ENCODE measurements around the gene AGMO.

AGMO gene

DNA sequence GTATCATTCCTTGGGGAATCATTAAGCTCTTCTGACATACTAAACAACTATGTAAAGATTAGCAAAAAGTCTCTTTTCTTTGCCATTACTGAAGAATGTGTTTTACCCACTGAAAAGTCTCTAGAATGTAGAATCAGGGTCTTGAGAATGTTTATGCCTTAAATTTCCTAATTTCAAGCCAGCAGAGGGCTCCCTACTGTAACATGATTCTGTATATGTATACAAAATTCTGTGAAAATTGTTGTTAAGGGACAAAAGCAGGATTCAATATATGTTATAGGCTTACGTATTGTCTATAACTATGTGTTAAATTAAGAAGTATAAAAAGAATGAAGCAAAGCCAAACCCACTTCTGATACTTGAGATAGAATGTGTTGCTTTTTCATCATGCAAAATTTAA lies 362.3 kb downstream of the AGMO start:
- TF ChIP-seq ZFX (IDR thresholded peaks at IDR 0.05), result no peak
- peak; percentile 63 for TF ChIP-seq CTCF (conservative IDR thresholded peaks at IDR 0.05)
- no peak overlapping the region for H3K27ac ChIP-seq

GRCh38 chr7:15197042-15197977 lies 364.5 kb downstream of the AGMO start:
- TF ChIP-seq CTCF (conservative IDR thresholded peaks at IDR 0.05) (no peak), ZFX (IDR thresholded peaks at IDR 0.05) (no peak)
- H3K27ac ChIP-seq, result no peak overlapping the region

- H3K27ac ChIP-seq, result no peak overlapping the region
- no peak for TF ChIP-seq ZFX (IDR thresholded peaks at IDR 0.05)
- TF ChIP-seq CTCF (conservative IDR thresholded peaks at IDR 0.05), result no peak
Observed at GRCh38 chr7:15178065-15178464, 383.8 kb downstream of the AGMO start.

DNA sequence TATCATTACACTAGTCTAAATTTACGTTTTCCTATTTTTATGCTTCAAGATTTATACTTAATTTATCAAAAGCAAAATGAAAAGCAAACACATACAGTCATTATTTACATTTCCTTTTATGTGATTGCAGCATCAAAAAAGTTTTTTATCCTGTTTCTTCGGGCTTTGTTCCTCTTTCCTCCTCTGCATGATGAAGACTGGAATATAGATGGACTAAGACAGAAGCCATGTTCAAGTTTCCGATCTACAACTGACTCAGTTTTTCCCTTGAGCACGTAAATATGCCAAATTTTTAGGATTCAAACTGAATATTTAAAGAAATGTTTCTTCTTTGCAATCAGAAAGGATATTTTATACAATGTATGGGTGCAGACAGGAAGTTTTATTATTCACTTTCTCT lies 385.7 kb downstream of the AGMO start:
- H3K27ac ChIP-seq, result no peak overlapping the region
- TF ChIP-seq ZFX (IDR thresholded peaks at IDR 0.05) (no peak), CTCF (conservative IDR thresholded peaks at IDR 0.05) (no peak)

DNA sequence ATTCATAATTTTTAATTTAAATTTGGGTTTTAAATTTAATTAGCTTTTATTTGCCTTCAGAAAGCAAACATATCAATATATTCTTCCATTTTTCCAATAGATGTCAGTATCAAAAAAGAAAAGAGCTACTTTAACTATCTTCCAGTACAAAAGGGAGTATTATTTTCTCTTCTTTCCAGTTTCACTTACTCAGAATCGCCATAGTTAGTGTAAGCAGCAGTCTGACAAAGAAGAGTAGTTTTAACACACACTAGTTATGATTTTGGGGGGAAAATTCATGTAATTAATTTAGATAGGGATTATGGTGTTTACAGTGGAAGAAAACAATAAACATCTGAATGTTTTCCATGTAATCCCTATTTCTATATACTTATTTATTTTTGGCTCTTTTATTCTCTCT lies 386.7 kb downstream of the AGMO start:
- H3K27ac ChIP-seq, result no peak overlapping the region
- TF ChIP-seq CTCF (conservative IDR thresholded peaks at IDR 0.05), result no peak
- no peak for TF ChIP-seq ZFX (IDR thresholded peaks at IDR 0.05)

DNA sequence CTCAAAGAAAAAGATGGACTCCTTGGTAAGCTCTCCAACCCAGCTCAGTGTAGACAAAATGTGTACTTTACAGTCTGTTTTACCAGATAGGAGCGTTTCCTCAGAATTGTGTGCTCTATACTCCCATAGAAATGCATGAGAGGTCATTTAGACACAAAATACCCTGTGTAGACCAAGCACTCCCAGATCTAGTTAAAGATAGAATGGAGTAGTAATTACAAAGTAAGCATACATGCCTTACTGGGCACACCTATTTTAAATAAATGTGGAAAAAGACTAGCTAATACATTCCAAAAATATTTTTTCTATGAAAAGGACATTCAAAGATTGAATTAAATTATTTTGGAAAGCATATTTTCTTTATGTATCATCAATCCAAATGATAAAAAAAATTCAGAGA lies 387.3 kb downstream of the AGMO start:
- no peak overlapping the region for H3K27ac ChIP-seq
- TF ChIP-seq ZFX (IDR thresholded peaks at IDR 0.05) (no peak), CTCF (conservative IDR thresholded peaks at IDR 0.05) (no peak)

DNA sequence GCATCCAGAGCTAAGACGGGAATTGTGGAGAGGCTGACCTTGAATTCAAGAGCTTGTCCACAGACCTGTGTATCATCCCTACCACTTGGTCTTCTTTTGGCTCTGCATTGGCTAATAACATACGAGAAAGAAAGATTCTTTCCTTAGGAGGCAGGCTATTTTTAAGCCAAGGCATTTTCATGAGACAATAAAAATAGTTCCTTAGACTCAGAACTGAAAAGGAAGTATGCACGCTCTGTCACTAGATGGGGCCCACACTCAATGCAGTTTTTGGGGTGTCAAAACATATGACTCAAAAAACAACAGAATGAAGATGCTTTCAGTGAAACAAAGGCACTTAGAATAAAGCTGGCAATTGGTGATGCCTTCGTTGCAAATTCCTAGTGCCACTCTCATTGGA lies 393.3 kb downstream of the AGMO start:
- H3K27ac ChIP-seq, result no peak overlapping the region
- no peak for TF ChIP-seq ZFX (IDR thresholded peaks at IDR 0.05)
- peak; percentile 7 for TF ChIP-seq CTCF (conservative IDR thresholded peaks at IDR 0.05)
